GM12878 (cell line): ENCODE results near the gene CERK. TPM values are rescaled to one million over a fixed set of nuclear protein-coding genes. Genes with fewer than 3 reads are reported as not detected.

Experiments
- ATAC-seq: fragments of 200-7000 bp; cut with Tn5 transposase; 3 replicates; pipeline ENCODE4 v1.9.1; 2020; ENCODE audit warnings: mild to moderate bottlenecking, moderate library complexity
- BruUV-seq: library from RNA; stranded (reverse); fragments of 400-500 nt; replicated peaks from 2 replicates; lab custom pipeline; 2021; lab: Mats Ljungman, UMichigan
- CTCF ChIA-PET: fragments of 300-600 bp; sonication (Branson Sonifier 250); formaldehyde crosslinking; extraction: SDS; loops from one replicate; lab custom pipeline; 2021; ENCODE audit warnings: inconsistent platforms; lab: Yijun Ruan, JAX
- POLR2A ChIA-PET: fragments of 350-600 bp; formaldehyde crosslinking; extraction: SDS; loops from one replicate; lab custom pipeline; 2021; ENCODE audit warnings: inconsistent platforms; lab: Charles Lee
- RAD21 ChIA-PET: fragments of 300-600 bp; sonication (Branson Sonifier 250); formaldehyde crosslinking; loops from one replicate; lab custom pipeline; 2023; ENCODE audit warnings: antibody characterized with exemption; ENCODE audit not compliant: unreplicated experiment; lab: Charles Lee
- SMC1A ChIA-PET: fragments of 300-600 bp; sonication (Branson Sonifier 250); formaldehyde crosslinking; loops from one replicate; lab custom pipeline; 2023; ENCODE audit not compliant: unreplicated experiment, uncharacterized antibody; lab: Charles Lee
- DNase-seq: peaks from one replicate; pipeline ENCODE4 v3.0.0-alpha.2; 2011; ENCODE audit warnings: low read depth, low spot score
- FAIRE-seq: peaks from 3 replicates; lab custom pipeline; 2011; peaks lifted over from hg19 to GRCh38; lab: Jason Lieb, UNC
- H2AFZ ChIP-seq: 2 replicates; pipeline ENCODE4 v1.6.0; 2011; ENCODE audit warnings: low read depth, low read length, control low read depth; ENCODE audit not compliant: control insufficient read depth
- H3K27ac ChIP-seq: 2 replicates; pipeline ENCODE4 v1.5.1; 2011; ENCODE audit warnings: control low read depth; ENCODE audit not compliant: control insufficient read depth, insufficient read depth
- H3K27me3 ChIP-seq, 2 experiments: replicated peaks in 1 of 2; 2 replicates each; pipeline versions ENCODE4 v1.6.0 to v1.6.1; 2011; ENCODE audit warnings: low read length in 1 of 2; ENCODE audit not compliant: control insufficient read depth in 2 of 2, insufficient read depth in 2 of 2
- H3K36me3 ChIP-seq, 2 experiments: 2 replicates each; pipeline ENCODE4 v1.5.1; 2011; ENCODE audit warnings: low read length in 1 of 2; ENCODE audit not compliant: control insufficient read depth in 2 of 2, insufficient read depth in 2 of 2
- H3K4me1 ChIP-seq: 2 replicates; pipeline ENCODE4 v1.6.1; 2011; ENCODE audit warnings: mild to moderate bottlenecking, low read length, moderate library complexity, mixed read lengths; ENCODE audit not compliant: control insufficient read depth, insufficient read depth
- H3K4me2 ChIP-seq: 2 replicates; pipeline ENCODE4 v1.6.0; 2011; ENCODE audit warnings: control low read depth; ENCODE audit not compliant: control insufficient read depth, insufficient read depth
- H3K4me3 ChIP-seq: fragments of 200-600 bp; sonication (generic); 2 replicates; pipeline ENCODE4 v1.5.1; 2016
- H3K79me2 ChIP-seq: 2 replicates; pipeline ENCODE4 v1.6.0; 2011; ENCODE audit warnings: low read length; ENCODE audit not compliant: control insufficient read depth, insufficient read depth
- H3K9ac ChIP-seq: 2 replicates; pipeline ENCODE4 v1.8.0; 2011; ENCODE audit warnings: low read length, control low read depth, mixed read lengths; ENCODE audit not compliant: control insufficient read depth, insufficient read depth
- H3K9me3 ChIP-seq: replicated peaks from 3 replicates; pipeline ENCODE4 v1.5.1; 2011; ENCODE audit warnings: mild to moderate bottlenecking, low read length; ENCODE audit not compliant: control insufficient read depth, insufficient read depth
- H4K20me1 ChIP-seq: 2 replicates; pipeline ENCODE4 v1.6.0; 2011; ENCODE audit not compliant: control insufficient read depth, insufficient read depth
- CHD1 ChIP-seq: IDR thresholded peaks from 2 replicates; pipeline ENCODE4 v1.6.1; 2012; ENCODE audit warnings: low read depth, low read length, improper control_type of control experiment
- JUNB ChIP-seq: IDR thresholded peaks from 2 replicates; pipeline ENCODE4 v1.6.1; 2016; ENCODE audit warnings: antibody characterized with exemption, mild to moderate bottlenecking
- LARP7 ChIP-seq: fragments of 450-650 bp; IDR thresholded peaks from 2 replicates; pipeline ENCODE4 v1.6.1; 2017; ENCODE audit warnings: mild to moderate bottlenecking
- NR2F1 ChIP-seq: fragments of 450-650 bp; conservative IDR thresholded peaks from 2 replicates; pipeline ENCODE4 v1.6.1; 2017; ENCODE audit warnings: mild to moderate bottlenecking
- RCOR1 ChIP-seq: conservative IDR thresholded peaks from 2 replicates; pipeline ENCODE4 v1.6.1; 2012; ENCODE audit warnings: low read depth, low read length, improper control_type of control experiment
- TARDBP ChIP-seq: IDR thresholded peaks from 2 replicates; pipeline ENCODE4 v1.6.1; 2016; ENCODE audit warnings: borderline replicate concordance
- ZNF622 ChIP-seq: fragments of 450-650 bp; IDR thresholded peaks from 2 replicates; pipeline ENCODE4 v1.6.1; 2017; ENCODE audit warnings: mild to moderate bottlenecking, inconsistent platforms
- WGBS: methylation state at CpG from one replicate; pipeline ENCODE4 v1.1.6; 2016; ENCODE audit warnings: low lambda C conversion rate; ENCODE audit not compliant: insufficient replicate concordance, insufficient coverage; ENCODE audit errors: missing lambda C conversion rate; 5-methylcytosine and 5-hydroxymethylcytosine counted together
- in situ Hi-C: fragments of 300-500 bp; cut with MboI; formaldehyde crosslinking; loops from 9 replicates; pipeline ENCODE4 v1.14.3; 2018; ENCODE audit warnings: mixed read lengths
- intact Hi-C: fragments of 100-400 bp; cut with micrococcal nuclease; formaldehyde crosslinking; loops from one replicate; pipeline ENCODE4 v1.14.2; 2022; ENCODE audit not compliant: unreplicated experiment
- polyA plus RNA-seq, 11 experiments: library from polyadenylated mRNA; depleted of rRNA in 4 of 11; unstranded in 6 of 11; stranded (reverse) in 5 of 11; fragments of >200 nt; fragmentation: Nextera tagmentation in 4 of 11; fragmentation: Illumina TruSeq in 1 of 11; extraction: Ambion mirVana in 4 of 11; extraction: Trizol in 1 of 11; gene quantifications; 1 replicate in 1 of 11; 2 replicates in 10 of 11; pipeline versions ENCODE4 v1.2.1 to v1.2.3, GENCODE V29; 2011 to 2016; ENCODE audit warnings: inconsistent platforms in 2 of 11, missing spikeins in 2 of 11, low read depth in 1 of 11
- total RNA-seq, 4 experiments: library from RNA; depleted of rRNA in 3 of 4; stranded (reverse); fragments of >200 nt in 3 of 4; fragmentation: Illumina TruSeq in 1 of 4; extraction: Trizol in 1 of 4; gene quantifications; 2 replicates each; pipeline versions ENCODE4 v1.2.1 to v1.2.3, GENCODE V29; 2013 to 2021

The CERK gene
- total and polyA plus RNA-seq, 10 of the 15 experiments (the other 5 are each of a cell fraction or from before 2014, with no cell fraction given) = 4.0 to 41.1 (median 30.2) TPM

DNA sequence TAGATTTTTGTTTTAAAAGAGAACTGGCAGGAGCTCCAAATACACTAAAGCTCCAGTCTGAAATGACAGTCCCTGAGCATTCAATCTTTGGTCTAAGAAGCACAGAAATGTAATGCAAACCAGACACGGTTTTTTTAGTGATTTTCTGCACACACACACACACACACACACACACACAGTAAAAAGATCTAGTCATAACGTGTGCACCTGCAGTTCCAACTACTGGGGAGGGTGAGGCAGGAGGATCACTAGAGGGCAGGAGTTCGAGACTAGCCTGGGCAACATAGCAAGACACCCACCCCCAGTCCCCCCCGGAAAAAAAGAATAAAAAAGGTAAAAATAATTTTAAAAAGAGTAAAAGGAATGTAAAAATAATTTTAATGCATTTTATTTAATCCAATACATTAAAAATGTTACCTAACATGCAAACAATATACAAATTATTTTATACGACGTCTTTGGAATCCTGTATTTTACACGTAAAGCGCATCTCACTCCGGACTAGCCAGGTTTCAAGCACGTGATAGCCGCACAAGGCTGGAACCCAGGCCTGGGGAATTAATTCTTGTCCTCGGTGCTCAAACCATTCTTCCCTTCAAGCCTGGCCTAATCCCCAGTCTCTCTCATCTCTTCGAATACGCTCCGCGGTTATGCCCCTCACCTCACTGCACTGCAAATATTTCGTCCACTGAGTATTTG, 23.6 kb upstream of the CERK start:
- peaks cover 49% of the 10 kb centered on the region for H3K79me2 ChIP-seq
- peak overlapping the region; percentile 82 for H2AFZ ChIP-seq
- H3K4me1 ChIP-seq = peaks cover 9% of the 10 kb centered on the region
- no peak for DNase-seq
- H3K27me3 ChIP-seq = no peaks in the 10 kb centered on the region
- RAD21 ChIA-PET = interaction anchor here (0.6 to 10.5 kb wide), 7 partner anchors 13 to 198 kb away, joined by 3 to 199 read pairs (median 13); no protein-coding TSS in a partner anchor
- TF ChIP-seq LARP7 (0 out of 2 replicates have a peak, but pooled peaks have one; percentile 53), NR2F1 (no peak), CHD1 (0 out of 2 replicates have a peak, but pooled peaks have one; percentile 4), JUNB (no peak), TARDBP (no peak), ZNF622 (no peak), RCOR1 (no peak)
- H3K9ac ChIP-seq = peak overlapping the region; percentile 94
- SMC1A ChIA-PET = interaction anchor here (0.6 to 5.8 kb wide), 10 partner anchors 8 to 198 kb away, joined by 3 to 72 read pairs (median 4); no protein-coding TSS in a partner anchor
- 2% methylated on average over 17 of the region's 17 CpGs for WGBS
- ATAC-seq = no peak
- CTCF ChIA-PET = interaction anchor here (1.1 to 11.8 kb wide), 11 partner anchors 11 to 198 kb away, joined by 3 to 297 read pairs (median 5); no protein-coding TSS in a partner anchor
- peaks cover 0 to 6% of the 10 kb centered on the region in 2 experiments; a peak in 2 of 4 replicates for H3K36me3 ChIP-seq
- BruUV-seq = TSS peak; percentile 98
- intact Hi-C loops = loop anchor here (1.0 kb wide), 1 partner anchor 13 kb away; no protein-coding TSS in a partner anchor
- H3K27ac ChIP-seq = peak overlapping the region; percentile 91
- peak overlapping the region; percentile 88 for H3K4me2 ChIP-seq
- no peak for FAIRE-seq
- no peaks in the 10 kb centered on the region; the same call in 2 of the 3 replicates for H3K9me3 ChIP-seq
- in situ Hi-C loops = loop anchor here (25.0 kb wide), 1 partner anchor 1326 kb away; no protein-coding TSS in a partner anchor
- peak overlapping the region; percentile 97 for H3K4me3 ChIP-seq
- POLR2A ChIA-PET = interaction anchor here (0.6 to 4.3 kb wide), 7 partner anchors 10 to 171 kb away, joined by 3 to 56 read pairs (median 3); no protein-coding TSS in a partner anchor
- no peaks in the 10 kb centered on the region for H4K20me1 ChIP-seq
